ENCODE data around the gene KIRREL1.

GRCh38 chr1:157993918-157994605 is 617 bp downstream of the KIRREL1 start:
- TF ChIP-seq CTCF (IDR thresholded peaks at IDR 0.05), result peak in 3 of 4 experiments; percentile 6 to 38 (median 27)
- no peak for TF ChIP-seq POLR2A (IDR thresholded peaks at IDR 0.05)
